HG02840 (cell line): ENCODE measurements around the gene C3orf33.
A peak's percentile ranks its signal among the peaks of the same experiment; 100 is the strongest.
"Not testable (repeated sequence)": the region's sequence is repeated elsewhere in the genome, so short reads cannot be mapped to it uniquely, and the experiment has no call there.

ENCODE experiments used
- ATAC-seq: cut with Tn5 transposase; IDR thresholded peaks from one replicate; pipeline ENCODE4 v1.9.1; 2021; ENCODE audit warnings: mild to moderate bottlenecking, moderate library complexity, moderate number of reproducible peaks; ENCODE audit not compliant: unreplicated experiment, low FRiP score

The C3orf33 gene

GRCh38 chr3:155805802-155806618 lies at the start of gene C3orf33:
Gene C3orf33 (minus strand): TSS chr3:155806278. CDS start chr3:155806252, 26 bp downstream.
- peak; percentile 88 for ATAC-seq

GRCh38 chr3:155854141-155854940 lies 48.3 kb upstream of the C3orf33 start, which contains the start of gene SLC33A1:
Gene SLC33A1 (minus strand): TSS chr3:155854427. CDS start chr3:155853997, 430 bp downstream.
- peak; percentile 96 for ATAC-seq

DNA sequence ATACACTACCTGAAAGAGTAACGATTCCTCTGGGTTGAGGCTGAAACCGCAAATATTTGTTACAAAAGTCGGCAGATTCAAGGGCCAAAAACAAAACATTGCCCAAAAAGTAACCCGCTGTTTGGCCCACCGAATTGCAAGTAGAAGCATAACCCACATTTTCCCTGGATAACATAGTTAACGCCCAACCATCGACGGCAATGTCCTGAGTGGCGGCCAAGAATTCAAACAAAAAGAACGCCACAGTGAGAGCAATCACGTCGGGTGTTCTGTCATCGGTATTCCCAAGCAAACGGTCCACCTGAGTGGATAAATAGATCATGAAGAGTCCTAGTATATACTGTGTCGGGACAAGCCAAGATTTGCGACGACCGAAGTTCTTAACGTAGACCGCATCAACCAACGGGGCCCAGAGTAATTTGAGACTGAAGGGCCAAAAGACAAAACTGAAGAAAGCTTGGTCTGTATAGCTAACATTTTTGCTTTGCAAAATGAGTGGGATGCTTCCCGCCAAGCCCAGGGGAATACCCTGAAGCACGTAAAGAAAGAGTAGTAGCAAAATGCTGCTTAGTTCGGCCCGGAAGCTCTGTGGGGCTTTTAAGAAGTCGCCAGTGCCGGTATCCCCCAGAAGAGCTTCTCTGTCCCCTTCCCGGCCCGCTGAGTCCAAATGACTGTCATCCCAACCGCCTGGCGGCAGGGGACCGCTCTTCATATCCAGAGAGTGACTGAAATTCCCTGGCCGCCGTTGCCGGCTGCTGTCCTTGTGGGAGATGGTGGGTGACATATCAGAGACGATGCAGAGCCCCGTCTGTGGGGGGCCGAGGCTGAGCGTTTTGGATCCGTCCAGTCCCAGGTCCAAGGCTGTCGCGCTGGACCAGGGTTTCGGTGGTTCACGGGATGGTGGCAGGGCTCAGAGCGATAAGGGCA lies 47.4 kb upstream of the C3orf33 start:
- ATAC-seq = peak; percentile 5

DNA sequence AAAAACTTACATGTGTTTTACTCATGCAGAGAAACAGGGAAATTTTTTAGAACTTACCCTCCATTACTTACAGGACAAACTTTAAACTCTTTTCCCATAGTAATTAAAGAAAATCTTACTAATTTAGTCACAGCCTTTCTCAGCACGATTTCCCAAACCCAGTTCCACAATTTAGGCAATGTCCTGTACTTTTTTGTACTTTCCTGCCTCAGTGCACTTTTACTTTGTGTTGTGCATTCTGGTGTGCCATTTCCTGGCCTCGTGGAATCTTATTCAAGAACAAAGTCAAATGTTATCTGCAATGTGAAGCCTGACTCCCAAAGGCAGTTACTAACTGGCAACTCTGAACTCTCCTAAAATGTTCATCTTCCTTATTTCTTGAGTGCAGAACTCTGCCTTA lies 46.3 kb upstream of the C3orf33 start:
- no peak for ATAC-seq

DNA sequence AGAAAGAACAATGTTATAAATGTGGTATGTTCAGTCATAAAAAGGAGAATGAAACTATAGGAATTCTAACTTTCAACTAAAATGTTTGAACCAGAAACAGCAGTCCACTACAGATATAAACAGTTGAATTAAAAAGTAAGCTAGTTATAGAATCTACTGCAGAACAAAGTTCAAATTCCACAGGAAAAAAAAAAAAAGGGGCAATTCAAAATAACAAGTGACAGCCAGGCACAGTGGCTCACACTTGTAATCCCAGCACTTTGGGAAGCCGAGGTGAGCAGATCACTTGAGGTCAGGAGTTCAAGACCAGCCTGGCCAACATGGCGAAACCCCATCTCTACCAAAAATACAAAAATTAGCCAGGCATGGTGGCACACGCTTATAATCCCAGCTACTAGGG lies 43.3 kb upstream of the C3orf33 start:
- ATAC-seq = not testable (repeated sequence)

- ATAC-seq = no peak
Observed at GRCh38 chr3:155847993-155848392, 41.9 kb upstream of the C3orf33 start.

DNA sequence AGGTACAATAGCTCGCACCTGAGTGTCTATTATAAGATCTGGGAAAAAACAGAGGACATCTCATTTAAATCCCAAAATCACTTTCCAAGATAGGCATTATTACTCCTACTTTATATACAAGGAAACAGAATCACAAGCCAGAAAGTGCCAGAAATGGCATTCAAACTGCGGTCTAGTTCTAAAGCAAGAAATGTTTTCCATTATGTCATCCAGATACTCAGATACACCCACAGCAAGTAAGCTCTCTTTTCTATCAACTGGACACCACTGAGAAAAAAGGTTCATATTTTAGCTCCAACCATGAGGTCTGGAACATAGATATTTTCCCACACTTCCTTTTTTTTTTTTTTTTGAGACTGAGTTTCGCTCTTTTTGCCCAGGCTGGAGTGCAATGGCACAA lies 40.0 kb upstream of the C3orf33 start:
- ATAC-seq = no peak

GRCh38 chr3:155843569-155843968 lies 37.5 kb upstream of the C3orf33 start:
- ATAC-seq = no peak

- ATAC-seq = no peak
Observed at GRCh38 chr3:155835341-155836071, 29.4 kb upstream of the C3orf33 start.

DNA sequence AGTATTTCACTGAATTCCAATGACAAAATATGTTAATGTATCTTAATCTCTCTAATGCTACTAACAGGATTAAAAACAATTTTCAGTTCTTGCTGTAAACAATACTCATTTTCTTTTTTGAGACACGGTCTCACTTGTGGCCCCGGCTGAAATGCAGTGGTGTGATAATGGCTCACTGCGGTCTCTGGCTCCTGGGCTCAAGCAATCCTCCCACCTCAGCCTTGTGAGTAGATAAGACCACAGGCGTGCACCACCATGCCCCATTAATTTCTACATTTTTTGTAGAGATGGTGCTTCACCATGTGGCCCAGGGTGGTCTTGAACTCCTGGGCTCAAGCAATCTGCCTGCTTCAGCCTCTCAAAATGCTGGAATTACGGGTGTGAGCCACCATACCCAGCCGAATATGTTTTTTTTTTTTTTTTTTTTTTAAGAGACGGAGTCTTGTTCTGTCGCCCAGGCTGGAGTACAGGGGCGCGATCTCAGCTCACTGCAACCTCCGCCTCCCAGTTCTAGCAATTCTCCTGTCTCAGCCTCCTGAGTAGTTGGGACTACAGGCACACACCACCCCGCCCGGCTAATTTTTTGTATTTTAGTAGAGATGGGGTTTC lies 22.5 kb upstream of the C3orf33 start:
- ATAC-seq = not testable (repeated sequence)

DNA sequence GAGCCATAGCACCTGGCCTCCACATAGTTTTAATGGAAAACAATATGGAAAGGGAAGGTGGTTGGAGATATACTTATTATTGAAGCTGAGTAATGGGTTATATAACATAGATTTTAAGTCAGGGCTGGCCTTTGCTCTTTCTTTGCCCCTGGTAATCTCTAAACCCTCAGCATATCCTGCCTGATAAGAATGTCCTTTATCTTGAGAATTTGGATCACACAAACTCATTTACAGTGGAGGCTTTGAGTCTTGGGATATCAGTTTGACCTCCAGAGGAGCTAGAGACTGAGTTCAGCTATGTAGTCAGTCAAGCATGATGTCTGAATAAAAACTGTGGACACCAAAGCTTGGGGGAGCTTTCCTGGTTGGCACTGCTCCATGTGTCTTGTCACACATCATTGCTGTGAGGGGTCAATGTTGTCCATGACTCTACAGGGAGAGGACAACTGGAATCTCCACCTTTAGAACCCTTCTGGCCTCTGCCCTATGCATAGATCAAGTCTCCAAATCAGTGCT lies 9.0 kb upstream of the C3orf33 start:
- no peak for ATAC-seq

- not testable (repeated sequence) for ATAC-seq
Observed at GRCh38 chr3:155813224-155813623, 7.1 kb upstream of the C3orf33 start.

GRCh38 chr3:155809181-155809580 lies 3.1 kb upstream of the C3orf33 start:
- ATAC-seq = no peak

GRCh38 chr3:155807823-155808222 lies 1.7 kb upstream of the C3orf33 start:
- no peak for ATAC-seq

DNA sequence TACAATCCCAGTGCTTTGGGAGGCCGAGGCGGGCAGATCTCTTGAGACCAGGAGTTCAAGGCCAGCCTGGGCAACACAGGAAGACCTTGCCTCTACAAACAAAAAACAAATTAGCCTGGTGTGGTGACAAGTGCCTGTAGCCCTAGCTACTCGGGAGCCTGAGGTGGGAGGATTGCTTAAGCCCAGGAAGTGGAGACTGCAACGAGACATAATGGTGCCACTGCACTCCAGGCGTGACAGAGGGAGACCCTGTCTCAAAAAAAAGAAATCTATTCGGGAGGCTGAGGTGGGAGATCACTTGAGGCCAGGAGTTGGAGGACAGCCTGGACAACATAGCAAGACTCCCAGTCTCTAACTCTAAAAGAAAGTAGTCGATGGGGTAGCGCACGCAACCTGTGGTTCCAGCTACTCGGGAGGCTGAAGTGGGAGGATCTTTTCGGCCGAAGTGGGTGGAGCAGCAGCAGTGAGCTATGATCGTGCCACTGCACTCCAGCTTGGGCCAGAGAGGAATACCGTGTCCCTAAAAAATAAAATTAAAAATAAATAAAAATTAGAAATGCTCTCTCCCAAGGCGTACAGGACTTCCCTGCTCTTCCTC lies 775 bp downstream of the C3orf33 start:
- peak; percentile 42 for ATAC-seq

- ATAC-seq = no peak
Observed at GRCh38 chr3:155804323-155804722, 1.8 kb downstream of the C3orf33 start.

GRCh38 chr3:155792532-155792931 lies 13.5 kb downstream of the C3orf33 start:
- no peak for ATAC-seq

- no peak for ATAC-seq
Observed at GRCh38 chr3:155791190-155791589, 14.9 kb downstream of the C3orf33 start.
